ENCODE data around the gene PCDH15.

PCDH15 gene

DNA sequence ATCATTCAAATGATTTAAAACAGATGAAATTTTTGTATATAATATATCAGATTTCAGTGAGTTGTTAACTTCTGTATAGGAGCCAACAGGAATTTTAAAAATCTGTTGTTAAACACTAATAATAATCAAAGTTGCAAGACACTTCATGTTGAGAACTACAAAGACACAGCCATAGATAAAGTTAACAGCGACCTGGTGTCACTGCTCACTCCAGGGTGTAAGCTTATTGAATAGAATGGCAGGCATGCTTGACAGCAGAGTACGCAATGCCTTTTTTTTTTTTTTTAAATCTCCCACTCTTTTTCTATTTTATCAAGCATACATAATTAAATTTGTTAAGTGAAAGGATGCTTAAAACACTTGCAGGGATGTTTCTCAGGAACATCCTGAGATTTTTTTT is 32.0 kb downstream of the PCDH15 start:
- Histone ChIP-seq H3K4me1 (peaks cover 6% of the 10 kb centered on the region; the same call in 1 of the 2 replicates), H3K9me3 (no peaks in the 10 kb centered on the region), H3K27me3 (ENCODE audit: low read depth) (no peaks in the 10 kb centered on the region), H3K4me3 (no peak overlapping the region), H3K36me3 (replicated peaks) (no peaks in the 10 kb centered on the region)
- in situ Hi-C loops (cut with MboI; ENCODE audit: low sequenced_read_pairs), result no loop called here
- no peak for DNase-seq (ENCODE audit: low spot score in 2 of 2)

DNA sequence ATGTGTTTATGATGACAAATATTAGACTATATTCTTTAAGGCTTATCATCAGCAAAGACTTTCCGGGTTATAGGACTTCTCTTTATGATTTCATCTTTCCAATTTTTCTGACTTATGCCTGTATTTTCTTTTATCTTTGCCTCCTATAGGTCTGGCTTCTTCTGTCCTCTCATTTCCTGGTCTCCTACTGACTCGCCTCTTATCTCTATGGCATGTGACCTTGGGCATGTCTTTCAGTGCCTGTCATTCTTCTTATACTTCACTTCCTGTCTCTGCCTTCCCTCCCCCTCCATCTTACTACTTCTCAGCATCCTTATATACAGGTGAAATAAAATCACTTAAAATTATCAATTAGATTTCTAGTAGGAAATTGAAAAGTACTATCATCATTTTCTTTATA is 42.2 kb downstream of the PCDH15 start:
- H3K36me3 ChIP-seq (replicated peaks), result no peaks in the 10 kb centered on the region
- no peaks in the 10 kb centered on the region for H3K4me1 ChIP-seq
- no peaks in the 10 kb centered on the region for H3K9me3 ChIP-seq
- no peaks in the 10 kb centered on the region for H3K27me3 ChIP-seq (ENCODE audit: low read depth)
- no peak overlapping the region for H3K4me3 ChIP-seq
- no peak for DNase-seq (ENCODE audit: low spot score in 2 of 2)
- in situ Hi-C loops (cut with MboI; ENCODE audit: low sequenced_read_pairs), result no loop called here

DNA sequence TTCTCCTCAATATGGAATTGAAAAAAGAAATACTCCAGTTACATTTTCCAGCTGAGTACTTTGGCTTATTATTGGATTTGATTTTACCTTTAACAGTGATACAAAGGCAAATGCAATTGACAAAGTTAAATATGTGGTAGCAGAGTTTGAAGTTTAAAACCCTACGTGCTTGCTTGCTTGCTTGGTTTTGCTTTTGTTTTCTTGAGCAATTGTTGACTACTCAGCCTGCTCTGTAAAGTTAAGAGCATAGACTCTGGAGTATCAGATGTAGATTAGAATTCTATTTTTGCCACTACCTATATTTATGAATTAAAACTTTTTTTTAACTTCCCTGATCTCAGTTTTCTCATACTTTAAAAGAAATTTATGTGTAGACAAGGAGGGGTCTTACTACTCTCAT is 51.4 kb downstream of the PCDH15 start:
- Histone ChIP-seq H3K27me3 (ENCODE audit: low read depth) (peaks cover 2% of the 10 kb centered on the region; the same call in 1 of the 2 replicates), H3K36me3 (replicated peaks) (no peaks in the 10 kb centered on the region), H3K4me1 (no peaks in the 10 kb centered on the region), H3K9me3 (no peaks in the 10 kb centered on the region), H3K4me3 (no peak overlapping the region)
- in situ Hi-C loops (cut with MboI; ENCODE audit: low sequenced_read_pairs), result no loop called here
- no peak for DNase-seq (ENCODE audit: low spot score in 2 of 2)

DNA sequence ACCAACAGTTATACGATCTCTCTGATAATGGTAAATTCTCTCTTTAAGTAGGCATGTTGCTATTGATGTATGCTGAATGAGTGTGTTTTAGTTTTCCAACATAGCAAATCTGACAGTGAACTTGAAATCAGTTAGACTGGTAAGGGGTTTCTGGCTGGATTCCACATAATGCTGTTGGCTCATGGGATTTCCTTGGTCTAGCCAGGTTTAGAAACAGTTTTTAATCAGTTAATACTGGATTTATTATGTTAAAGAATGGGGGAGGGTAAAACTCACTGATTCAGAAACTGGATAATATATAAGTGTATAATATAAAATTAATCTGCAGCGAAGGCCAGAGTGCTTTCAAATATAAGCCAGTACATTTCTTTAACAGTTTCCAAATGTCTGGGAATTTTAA is 55.6 kb downstream of the PCDH15 start:
- H3K4me1 ChIP-seq, result no peaks in the 10 kb centered on the region
- no peak overlapping the region for H3K4me3 ChIP-seq
- in situ Hi-C loops (cut with MboI; ENCODE audit: low sequenced_read_pairs), result no loop called here
- H3K27me3 ChIP-seq (ENCODE audit: low read depth), result peaks cover 2% of the 10 kb centered on the region; the same call in 1 of the 2 replicates
- no peak for DNase-seq (ENCODE audit: low spot score in 2 of 2)
- H3K36me3 ChIP-seq (replicated peaks), result no peaks in the 10 kb centered on the region
- no peaks in the 10 kb centered on the region for H3K9me3 ChIP-seq

DNA sequence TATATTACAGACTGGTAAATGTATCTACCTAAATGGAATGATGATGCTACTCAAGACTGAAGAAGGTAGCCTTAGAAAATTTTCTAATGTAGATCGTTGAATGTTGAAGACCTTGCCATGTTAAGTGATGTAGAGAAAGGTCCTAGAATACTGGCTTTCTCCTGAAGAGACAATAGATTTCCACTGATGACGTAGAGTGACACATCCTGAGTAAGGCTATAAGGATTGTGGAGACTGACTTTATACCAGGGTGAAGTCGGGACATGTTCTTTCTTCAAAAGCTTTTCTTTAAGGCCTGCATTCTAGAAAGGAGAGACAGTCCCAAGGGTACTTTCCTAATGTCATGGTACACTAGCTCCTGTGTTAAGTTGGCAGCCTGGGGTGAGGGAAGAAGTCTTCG is 58.6 kb downstream of the PCDH15 start:
- in situ Hi-C loops (cut with MboI; ENCODE audit: low sequenced_read_pairs), result no loop called here
- Histone ChIP-seq H3K27me3 (ENCODE audit: low read depth) (no peaks in the 10 kb centered on the region), H3K4me3 (no peak overlapping the region), H3K9me3 (no peaks in the 10 kb centered on the region), H3K4me1 (no peaks in the 10 kb centered on the region), H3K36me3 (replicated peaks) (no peaks in the 10 kb centered on the region)
- DNase-seq (ENCODE audit: low spot score in 2 of 2), result no peak

DNA sequence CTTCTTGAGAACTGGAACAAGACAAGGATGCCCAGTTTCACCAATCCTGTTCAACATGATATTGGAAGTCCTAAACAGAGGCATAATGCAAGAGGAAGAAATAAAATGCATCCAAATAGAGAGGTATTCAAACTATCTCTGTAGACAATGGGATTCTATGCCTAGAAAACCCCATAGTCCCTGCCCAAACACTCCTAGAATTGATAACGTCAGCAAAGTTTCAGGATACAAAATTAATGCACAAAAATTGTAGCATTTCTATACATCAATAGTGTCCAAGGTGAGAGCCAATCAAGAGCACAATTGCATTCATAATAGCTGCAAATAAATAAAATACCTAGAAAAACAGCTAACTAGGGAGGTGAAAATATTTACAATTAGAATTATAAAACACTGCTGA is 72.5 kb downstream of the PCDH15 start:
- in situ Hi-C loops (cut with MboI; ENCODE audit: low sequenced_read_pairs), result no loop called here
- DNase-seq (ENCODE audit: low spot score in 2 of 2), result no peak
- Histone ChIP-seq H3K4me1 (no peaks in the 10 kb centered on the region), H3K27me3 (ENCODE audit: low read depth) (no peaks in the 10 kb centered on the region), H3K9me3 (no peaks in the 10 kb centered on the region), H3K4me3 (no peak overlapping the region), H3K36me3 (replicated peaks) (no peaks in the 10 kb centered on the region)

DNA sequence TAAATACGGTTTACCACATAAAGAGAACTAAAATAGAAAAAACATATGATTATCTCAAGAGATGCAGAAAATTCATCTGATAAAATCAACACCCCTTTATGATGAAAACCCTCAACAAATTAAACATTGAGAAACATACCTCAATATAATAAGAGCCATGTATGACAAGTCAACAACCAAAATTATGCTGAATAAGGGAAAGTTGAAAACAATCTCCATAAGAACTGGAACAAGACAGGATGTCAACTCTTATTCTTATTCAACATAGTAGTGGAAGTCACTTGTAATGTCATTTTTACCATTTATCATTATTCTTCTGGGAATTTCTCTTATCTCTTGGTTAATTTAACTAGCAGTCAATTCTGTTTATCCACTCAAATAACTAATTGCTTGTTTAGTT is 79.0 kb downstream of the PCDH15 start:
- Histone ChIP-seq H3K4me1 (no peaks in the 10 kb centered on the region), H3K4me3 (no peak overlapping the region), H3K36me3 (replicated peaks) (no peaks in the 10 kb centered on the region), H3K27me3 (ENCODE audit: low read depth) (no peaks in the 10 kb centered on the region), H3K9me3 (no peaks in the 10 kb centered on the region)
- DNase-seq (ENCODE audit: low spot score in 2 of 2), result no peak
- in situ Hi-C loops (cut with MboI; ENCODE audit: low sequenced_read_pairs), result no loop called here

DNA sequence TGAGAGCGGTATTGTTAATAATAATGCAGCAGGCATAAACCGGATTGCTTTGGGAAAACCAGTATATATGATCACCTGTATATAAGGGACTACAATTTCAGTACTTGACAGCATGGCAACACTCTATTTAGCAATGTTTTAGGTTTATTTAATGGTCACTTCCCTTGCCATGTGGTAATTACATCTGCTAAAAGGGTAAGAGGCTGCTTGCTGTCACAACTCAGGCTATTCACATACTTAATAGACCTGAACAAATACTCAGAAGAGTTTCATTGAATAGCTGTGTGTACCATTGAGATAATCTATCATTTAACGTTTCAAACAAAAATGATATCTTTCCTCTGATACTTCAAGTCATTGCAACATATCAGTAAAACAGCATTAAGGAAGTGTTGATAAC is 90.1 kb downstream of the PCDH15 start:
- no peak overlapping the region for H3K4me3 ChIP-seq
- in situ Hi-C loops (cut with MboI; ENCODE audit: low sequenced_read_pairs), result no loop called here
- no peaks in the 10 kb centered on the region for H3K27me3 ChIP-seq (ENCODE audit: low read depth)
- H3K36me3 ChIP-seq (replicated peaks), result no peaks in the 10 kb centered on the region
- no peaks in the 10 kb centered on the region for H3K4me1 ChIP-seq
- H3K9me3 ChIP-seq, result no peaks in the 10 kb centered on the region
- no peak for DNase-seq (ENCODE audit: low spot score in 2 of 2)

DNA sequence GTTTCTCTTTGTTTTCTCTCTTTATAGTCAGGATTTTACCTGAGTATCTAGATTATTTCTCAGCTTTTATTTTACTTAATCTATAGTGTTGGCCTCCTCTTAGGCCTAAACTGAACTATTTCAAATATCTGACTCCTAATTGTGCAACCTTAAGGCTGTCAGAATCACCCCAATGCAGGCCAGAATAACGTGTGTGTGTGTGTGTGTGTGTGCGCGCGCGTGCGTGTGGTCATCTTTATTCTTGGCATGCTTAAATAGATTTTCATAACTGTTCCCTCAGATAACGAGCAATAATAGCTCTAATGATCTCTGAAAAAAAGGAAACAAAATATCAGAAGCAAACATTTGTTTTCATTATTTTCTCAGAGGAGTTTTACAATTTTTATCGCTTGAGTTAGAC is 92.4 kb downstream of the PCDH15 start:
- Histone ChIP-seq H3K4me1 (no peaks in the 10 kb centered on the region), H3K9me3 (no peaks in the 10 kb centered on the region), H3K4me3 (no peak overlapping the region), H3K27me3 (ENCODE audit: low read depth) (no peaks in the 10 kb centered on the region), H3K36me3 (replicated peaks) (no peaks in the 10 kb centered on the region)
- in situ Hi-C loops (cut with MboI; ENCODE audit: low sequenced_read_pairs), result no loop called here
- no peak for DNase-seq (ENCODE audit: low spot score in 2 of 2)

DNA sequence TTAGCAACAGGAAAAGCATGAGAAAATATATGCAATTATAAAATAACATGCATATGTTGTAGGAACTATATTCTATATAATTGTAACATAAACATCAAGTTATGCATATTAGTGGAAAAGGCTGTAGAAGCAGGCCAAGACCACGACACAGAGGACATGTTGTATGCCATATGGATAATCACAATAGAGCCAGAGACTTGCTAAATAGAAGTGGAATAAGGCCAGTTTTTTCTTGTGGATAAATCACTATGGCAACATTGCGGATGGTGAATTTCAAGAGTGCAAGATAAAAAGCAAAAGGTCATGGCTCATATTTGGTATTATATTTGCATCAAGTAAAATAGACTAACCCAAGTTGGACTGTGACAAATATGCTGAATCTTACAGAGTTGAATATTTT is 93.0 kb downstream of the PCDH15 start:
- no peak for DNase-seq (ENCODE audit: low spot score in 2 of 2)
- no peaks in the 10 kb centered on the region for H3K36me3 ChIP-seq (replicated peaks)
- H3K4me1 ChIP-seq, result no peaks in the 10 kb centered on the region
- in situ Hi-C loops (cut with MboI; ENCODE audit: low sequenced_read_pairs), result no loop called here
- H3K27me3 ChIP-seq (ENCODE audit: low read depth), result no peaks in the 10 kb centered on the region
- no peak overlapping the region for H3K4me3 ChIP-seq
- no peaks in the 10 kb centered on the region for H3K9me3 ChIP-seq

DNA sequence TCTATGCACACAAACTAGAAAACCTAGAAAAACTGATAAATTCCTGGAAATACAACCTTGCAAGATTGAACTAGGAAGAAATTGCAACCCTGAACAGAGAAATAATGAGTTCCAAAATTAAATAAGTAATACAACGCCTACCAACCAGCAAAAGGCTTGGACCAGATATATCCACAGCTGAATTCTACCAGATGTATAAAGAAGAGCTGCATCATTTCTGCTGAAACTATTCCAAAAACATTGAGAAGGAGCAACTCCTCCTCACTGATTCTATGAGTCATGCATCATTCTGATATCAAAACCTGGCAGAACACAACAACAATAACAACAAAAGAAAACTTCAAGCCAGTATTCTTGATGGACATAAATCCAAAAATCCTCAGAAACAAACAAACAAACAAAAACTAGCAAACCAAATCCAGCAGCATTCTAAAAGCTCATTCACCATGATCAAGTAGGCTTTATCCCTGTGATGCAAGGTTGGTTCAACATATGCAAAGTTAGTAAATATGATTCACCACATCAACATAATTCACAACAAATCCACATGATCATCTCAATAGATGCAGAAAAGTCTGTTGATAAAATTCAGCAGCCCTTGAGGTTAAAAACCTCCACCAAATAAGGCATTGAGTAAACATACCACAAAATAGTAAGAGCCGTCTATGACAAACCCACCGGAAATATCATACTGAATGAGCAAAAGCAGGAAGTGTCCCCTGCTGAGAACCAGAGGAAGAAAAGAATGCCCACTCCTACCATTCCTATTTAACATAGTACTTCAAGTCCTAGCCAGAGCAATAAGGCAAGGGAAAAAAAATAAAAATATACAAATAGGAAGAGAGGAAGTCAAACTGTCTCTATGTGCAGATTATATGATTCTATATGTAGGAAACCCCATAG is 98.2 kb downstream of the PCDH15 start:
- Histone ChIP-seq H3K9me3 (no peaks in the 10 kb centered on the region), H3K4me1 (no peaks in the 10 kb centered on the region), H3K4me3 (no peak overlapping the region), H3K27me3 (ENCODE audit: low read depth) (no peaks in the 10 kb centered on the region), H3K36me3 (replicated peaks) (no peaks in the 10 kb centered on the region)
- in situ Hi-C loops (cut with MboI; ENCODE audit: low sequenced_read_pairs), result no loop called here
- DNase-seq (ENCODE audit: low spot score in 2 of 2), result no peak

DNA sequence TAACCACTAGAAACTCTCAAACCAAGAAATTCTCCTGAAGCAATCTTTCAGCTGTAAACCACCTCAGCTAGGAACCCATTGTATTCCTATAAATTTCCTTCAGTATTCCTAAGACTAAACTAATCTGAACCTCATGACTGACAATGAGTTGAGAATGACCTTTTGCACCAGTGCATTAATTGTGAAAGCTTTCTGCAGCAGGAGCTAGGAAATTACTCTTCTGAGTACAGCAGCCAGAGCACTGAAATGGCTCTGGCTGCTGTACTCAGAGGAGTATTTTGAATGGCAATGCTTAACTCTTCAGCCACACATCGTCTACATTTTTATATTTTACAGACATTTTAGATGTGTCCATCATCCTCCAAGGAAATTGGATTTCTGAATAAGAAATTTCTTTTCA is 109.7 kb downstream of the PCDH15 start:
- no peak overlapping the region for H3K4me3 ChIP-seq
- no peaks in the 10 kb centered on the region for H3K4me1 ChIP-seq
- H3K27me3 ChIP-seq (ENCODE audit: low read depth), result no peaks in the 10 kb centered on the region
- DNase-seq (ENCODE audit: low spot score in 2 of 2), result no peak
- H3K36me3 ChIP-seq (replicated peaks), result no peaks in the 10 kb centered on the region
- in situ Hi-C loops (cut with MboI; ENCODE audit: low sequenced_read_pairs), result no loop called here
- H3K9me3 ChIP-seq, result no peaks in the 10 kb centered on the region

DNA sequence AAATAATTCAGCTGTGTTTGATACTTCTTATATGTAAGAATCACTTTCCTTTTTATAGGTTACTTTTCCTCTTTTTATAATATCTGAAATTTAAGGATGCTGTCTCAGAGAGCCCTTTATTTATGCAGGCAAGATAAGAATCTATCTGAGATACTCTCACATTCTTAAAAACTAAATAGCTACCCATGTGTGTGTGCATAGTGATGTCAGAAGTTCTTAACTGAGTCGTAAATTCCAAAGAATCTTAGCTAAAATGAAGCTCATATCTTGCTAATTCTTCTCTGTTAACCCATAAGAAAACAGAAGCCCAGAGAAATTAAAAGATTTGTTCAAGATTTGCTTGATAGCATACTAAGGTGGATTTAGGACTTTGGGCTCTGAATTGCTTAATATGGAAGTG is 118.5 kb downstream of the PCDH15 start:
- no peaks in the 10 kb centered on the region for H3K9me3 ChIP-seq
- in situ Hi-C loops (cut with MboI; ENCODE audit: low sequenced_read_pairs), result no loop called here
- DNase-seq (ENCODE audit: low spot score in 2 of 2), result no peak
- H3K36me3 ChIP-seq (replicated peaks), result no peaks in the 10 kb centered on the region
- no peaks in the 10 kb centered on the region for H3K27me3 ChIP-seq (ENCODE audit: low read depth)
- H3K4me1 ChIP-seq, result no peaks in the 10 kb centered on the region
- no peak overlapping the region for H3K4me3 ChIP-seq

DNA sequence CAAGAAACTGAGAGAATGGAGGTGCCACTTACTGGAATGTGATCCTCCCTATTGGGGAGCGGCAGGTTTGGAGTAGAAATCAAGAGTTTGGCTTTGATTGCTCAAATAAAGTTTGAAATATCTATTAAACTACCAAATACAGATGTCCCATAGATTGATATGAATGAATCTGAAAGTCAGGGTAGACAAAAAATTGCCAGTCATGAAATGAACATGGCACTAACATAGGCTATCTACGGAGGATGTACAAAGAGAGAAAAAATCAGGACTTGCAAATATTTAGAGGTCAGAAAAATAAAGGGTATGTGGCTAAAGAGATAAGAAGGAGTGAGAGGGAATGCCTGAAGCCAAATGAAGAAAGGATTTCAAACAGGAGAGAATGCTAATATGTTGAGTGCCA is 119.9 kb downstream of the PCDH15 start:
- H3K4me1 ChIP-seq, result no peaks in the 10 kb centered on the region
- no peak for DNase-seq (ENCODE audit: low spot score in 2 of 2)
- in situ Hi-C loops (cut with MboI; ENCODE audit: low sequenced_read_pairs), result no loop called here
- H3K9me3 ChIP-seq, result no peaks in the 10 kb centered on the region
- no peaks in the 10 kb centered on the region for H3K27me3 ChIP-seq (ENCODE audit: low read depth)
- H3K4me3 ChIP-seq, result no peak overlapping the region
- no peaks in the 10 kb centered on the region for H3K36me3 ChIP-seq (replicated peaks)

DNA sequence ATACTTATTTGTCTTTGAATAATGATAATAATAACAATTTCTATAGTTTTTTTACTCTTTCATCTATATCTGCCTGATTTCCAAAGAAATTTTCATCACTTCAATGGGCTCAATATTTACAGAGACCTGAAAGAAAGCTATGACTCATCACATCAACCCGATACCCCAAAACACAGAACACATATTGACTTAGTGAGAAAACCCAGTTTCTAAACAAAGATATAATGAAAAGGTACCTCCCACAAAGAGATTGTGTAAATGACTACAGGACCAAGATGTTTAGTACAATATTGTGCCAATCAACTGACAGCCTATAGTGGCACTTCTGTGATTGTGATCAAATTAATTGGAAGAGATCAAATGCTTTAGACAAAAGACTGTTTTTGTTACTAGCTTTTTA is 133.9 kb downstream of the PCDH15 start:
- in situ Hi-C loops (cut with MboI; ENCODE audit: low sequenced_read_pairs), result no loop called here
- Histone ChIP-seq H3K27me3 (ENCODE audit: low read depth) (no peaks in the 10 kb centered on the region), H3K4me1 (no peaks in the 10 kb centered on the region; the same call in 1 of the 2 replicates), H3K4me3 (no peak overlapping the region), H3K9me3 (no peaks in the 10 kb centered on the region), H3K36me3 (replicated peaks) (no peaks in the 10 kb centered on the region)
- DNase-seq (ENCODE audit: low spot score in 2 of 2), result no peak

All from HAP-1 (cell line).